Caki2 (cell line): ENCODE results near the gene OR4K5. TPM values are rescaled to one million over a fixed set of nuclear protein-coding genes. Genes with fewer than 3 reads are reported as not detected.

Experiments
- total RNA-seq: library from RNA; depleted of rRNA; stranded (reverse); fragments of >200 nt; shearing (Covaris generic); gene quantifications from 2 replicates; pipeline ENCODE4 v1.2.3, GENCODE V29; 2014; ENCODE audit warnings: low replicate concordance; rRNA removed

Gene OR4K5
- total RNA-seq, 1 experiment from 2014 or later = not detected

Other genes starting within 250 kb of the OR4K5 start
- not detected in 2 replicates for gene OR11H2, start 206.7 kb upstream of the OR4K5 start, total RNA-seq
- not detected in 2 replicates for gene OR4Q3, start 177.0 kb upstream of the OR4K5 start, total RNA-seq
- gene OR4M1, start 147.1 kb upstream of the OR4K5 start, total RNA-seq = not detected in 2 replicates
- gene OR4N2, start 116.8 kb upstream of the OR4K5 start, total RNA-seq = not detected in 2 replicates
- not detected in 2 replicates for gene OR4K2, start 45.5 kb upstream of the OR4K5 start, total RNA-seq
- not detected in 2 replicates for gene OR4K1, start 10.3 kb downstream of the OR4K5 start, total RNA-seq
- not detected in 2 replicates for gene OR4K15, start 55.0 kb downstream of the OR4K5 start, total RNA-seq
- not detected in 2 replicates for gene OR4Q2, start 81.6 kb downstream of the OR4K5 start, total RNA-seq
- not detected in 2 replicates for gene OR4K14, start 98.7 kb downstream of the OR4K5 start, total RNA-seq
- gene OR4K13, start 115.4 kb downstream of the OR4K5 start, total RNA-seq = not detected in 2 replicates
- gene OR4L1, start 139.4 kb downstream of the OR4K5 start, total RNA-seq = not detected in 2 replicates
- not detected in 2 replicates for gene OR4K17, start 190.1 kb downstream of the OR4K5 start, total RNA-seq
- gene OR4N5, start 218.2 kb downstream of the OR4K5 start, total RNA-seq = not detected in 2 replicates